ENCODE data around the gene CAMTA2. TPM values are rescaled to one million over a fixed set of nuclear protein-coding genes. Genes with fewer than 3 reads are reported as not detected.

The CAMTA2 gene, protein sequence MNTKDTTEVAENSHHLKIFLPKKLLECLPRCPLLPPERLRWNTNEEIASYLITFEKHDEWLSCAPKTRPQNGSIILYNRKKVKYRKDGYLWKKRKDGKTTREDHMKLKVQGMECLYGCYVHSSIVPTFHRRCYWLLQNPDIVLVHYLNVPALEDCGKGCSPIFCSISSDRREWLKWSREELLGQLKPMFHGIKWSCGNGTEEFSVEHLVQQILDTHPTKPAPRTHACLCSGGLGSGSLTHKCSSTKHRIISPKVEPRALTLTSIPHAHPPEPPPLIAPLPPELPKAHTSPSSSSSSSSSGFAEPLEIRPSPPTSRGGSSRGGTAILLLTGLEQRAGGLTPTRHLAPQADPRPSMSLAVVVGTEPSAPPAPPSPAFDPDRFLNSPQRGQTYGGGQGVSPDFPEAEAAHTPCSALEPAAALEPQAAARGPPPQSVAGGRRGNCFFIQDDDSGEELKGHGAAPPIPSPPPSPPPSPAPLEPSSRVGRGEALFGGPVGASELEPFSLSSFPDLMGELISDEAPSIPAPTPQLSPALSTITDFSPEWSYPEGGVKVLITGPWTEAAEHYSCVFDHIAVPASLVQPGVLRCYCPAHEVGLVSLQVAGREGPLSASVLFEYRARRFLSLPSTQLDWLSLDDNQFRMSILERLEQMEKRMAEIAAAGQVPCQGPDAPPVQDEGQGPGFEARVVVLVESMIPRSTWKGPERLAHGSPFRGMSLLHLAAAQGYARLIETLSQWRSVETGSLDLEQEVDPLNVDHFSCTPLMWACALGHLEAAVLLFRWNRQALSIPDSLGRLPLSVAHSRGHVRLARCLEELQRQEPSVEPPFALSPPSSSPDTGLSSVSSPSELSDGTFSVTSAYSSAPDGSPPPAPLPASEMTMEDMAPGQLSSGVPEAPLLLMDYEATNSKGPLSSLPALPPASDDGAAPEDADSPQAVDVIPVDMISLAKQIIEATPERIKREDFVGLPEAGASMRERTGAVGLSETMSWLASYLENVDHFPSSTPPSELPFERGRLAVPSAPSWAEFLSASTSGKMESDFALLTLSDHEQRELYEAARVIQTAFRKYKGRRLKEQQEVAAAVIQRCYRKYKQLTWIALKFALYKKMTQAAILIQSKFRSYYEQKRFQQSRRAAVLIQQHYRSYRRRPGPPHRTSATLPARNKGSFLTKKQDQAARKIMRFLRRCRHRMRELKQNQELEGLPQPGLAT
- 10 to 100 TPM; 24.0 to 48.2 (median 28.4) TPM for total RNA-seq

DNA sequence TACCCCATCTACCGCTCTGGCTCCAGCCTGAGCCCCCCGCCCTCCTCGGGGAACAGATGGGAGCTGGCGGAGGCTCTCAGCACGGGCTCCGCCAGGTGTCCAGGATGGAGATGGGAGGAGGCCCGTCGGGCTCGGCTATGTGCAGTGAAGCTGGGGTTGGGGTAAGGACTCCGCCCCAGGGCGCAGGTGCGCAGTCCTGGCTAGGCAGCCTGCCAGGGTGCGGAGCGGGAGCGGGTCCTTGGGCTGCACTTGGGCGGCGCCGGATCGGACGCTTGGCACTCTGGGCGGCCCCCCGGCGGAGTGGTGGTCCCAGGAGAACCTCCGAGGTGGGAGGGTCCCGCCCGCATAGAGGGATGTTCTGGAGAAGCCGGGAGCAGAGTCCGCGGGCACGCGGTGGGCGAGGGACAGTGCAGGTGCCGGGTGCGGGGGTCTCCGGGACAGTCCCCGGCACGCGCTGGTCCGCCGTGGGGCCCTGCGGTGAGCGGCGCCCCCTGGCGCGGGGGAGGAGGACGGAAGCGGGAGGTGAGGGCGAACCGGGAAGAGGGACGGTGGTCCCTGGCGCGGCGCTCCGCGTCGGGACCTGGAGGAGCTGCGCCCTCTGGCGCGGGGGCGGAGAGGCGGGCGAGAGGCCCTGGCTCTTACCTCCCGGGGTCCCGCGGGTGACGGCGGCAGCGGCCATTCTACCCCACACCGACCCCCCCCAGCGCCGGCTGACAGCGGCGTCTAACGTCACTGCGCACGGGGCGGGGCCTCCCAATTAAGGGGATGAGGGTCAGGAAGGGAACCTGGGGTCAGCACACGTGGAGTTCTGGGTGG lies at the start of gene CAMTA2:
Gene CAMTA2, minus strand, starts transcription at position 725 of the 816 bp plus-strand sequence. CDS start 1,453 bp downstream, outside the sequence.
- 0% methylated on average over 26 of the region's 78 CpGs for WGBS
- peak within 1 kb of the TSS; percentile 80 to 96 (median 84) for H3K4me3 ChIP-seq
- H3K36me3 ChIP-seq, result peaks cover 0 to 39% (median 31%) of the 10 kb centered on the region in 4 donors
- TF ChIP-seq POLR2A (IDR thresholded peaks at IDR 0.05; ENCODE audit: low read depth) (peak; percentile 80), EP300 (IDR thresholded peaks at IDR 0.05) (no peak), POLR2AphosphoS5 (IDR thresholded peaks at IDR 0.05) (peak; percentile 83 to 90)
- TF ChIP-seq, protein P1, sequence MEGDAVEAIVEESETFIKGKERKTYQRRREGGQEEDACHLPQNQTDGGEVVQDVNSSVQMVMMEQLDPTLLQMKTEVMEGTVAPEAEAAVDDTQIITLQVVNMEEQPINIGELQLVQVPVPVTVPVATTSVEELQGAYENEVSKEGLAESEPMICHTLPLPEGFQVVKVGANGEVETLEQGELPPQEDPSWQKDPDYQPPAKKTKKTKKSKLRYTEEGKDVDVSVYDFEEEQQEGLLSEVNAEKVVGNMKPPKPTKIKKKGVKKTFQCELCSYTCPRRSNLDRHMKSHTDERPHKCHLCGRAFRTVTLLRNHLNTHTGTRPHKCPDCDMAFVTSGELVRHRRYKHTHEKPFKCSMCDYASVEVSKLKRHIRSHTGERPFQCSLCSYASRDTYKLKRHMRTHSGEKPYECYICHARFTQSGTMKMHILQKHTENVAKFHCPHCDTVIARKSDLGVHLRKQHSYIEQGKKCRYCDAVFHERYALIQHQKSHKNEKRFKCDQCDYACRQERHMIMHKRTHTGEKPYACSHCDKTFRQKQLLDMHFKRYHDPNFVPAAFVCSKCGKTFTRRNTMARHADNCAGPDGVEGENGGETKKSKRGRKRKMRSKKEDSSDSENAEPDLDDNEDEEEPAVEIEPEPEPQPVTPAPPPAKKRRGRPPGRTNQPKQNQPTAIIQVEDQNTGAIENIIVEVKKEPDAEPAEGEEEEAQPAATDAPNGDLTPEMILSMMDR (IDR thresholded peaks at IDR 0.05), result peak; percentile 78 to 88 (median 83)
- no peaks in the 10 kb centered on the region for H3K27me3 ChIP-seq
- DNase-seq (ENCODE audit: extremely low spot score), result peak; percentile 97
- H3K4me1 ChIP-seq, result peaks cover 22 to 34% (median 32%) of the 10 kb centered on the region in 4 donors
- H3K9me3 ChIP-seq, result no peaks in the 10 kb centered on the region
- H3K27ac ChIP-seq (replicated peaks in 1 of 4), result peak within 1 kb of the TSS; percentile 90 to 98 (median 92)
- intact Hi-C loops (cut with DNase I), result loop anchor here (5.0 kb wide), 2 partner anchors 50 to 80 kb away; no protein-coding TSS in a partner anchor

- Histone ChIP-seq H3K4me3 (peak within 1 kb of the TSS in 1 of 4 donors; percentile 30), H3K27ac (replicated peaks in 1 of 4) (no peak within 1 kb of the TSS), H3K27me3 (peaks cover 0 to 35% (median 3%) of the 10 kb centered on the region in 4 donors), H3K36me3 (no peaks in the 10 kb centered on the region), H3K9me3 (no peaks in the 10 kb centered on the region), H3K4me1 (peaks cover 3 to 18% (median 14%) of the 10 kb centered on the region in 4 donors)
- 22% methylated on average over 9 of the region's 24 CpGs for WGBS
- intact Hi-C loops (cut with DNase I), result no loop called here
- no peak for DNase-seq (ENCODE audit: extremely low spot score)
- TF ChIP-seq EP300 (IDR thresholded peaks at IDR 0.05), result no peak
- no peak for TF ChIP-seq POLR2AphosphoS5 (IDR thresholded peaks at IDR 0.05)
- TF ChIP-seq, protein P1 (IDR thresholded peaks at IDR 0.05), result no peak
- no peak for TF ChIP-seq POLR2A (IDR thresholded peaks at IDR 0.05; ENCODE audit: low read depth)
Measured at GRCh38 chr17:5035315-5035714, 47.8 kb upstream of the CAMTA2 start, which contains the start of gene SLC52A1. SLC52A1 (minus strand) TSS chr17:5035426; CDS start chr17:5034606, 820 bp downstream.

GRCh38 chr17:5034651-5035050 lies 47.2 kb upstream of the CAMTA2 start:
- H3K4me3 ChIP-seq, result no peak overlapping the region
- peaks cover 3 to 18% (median 14%) of the 10 kb centered on the region in 4 donors for H3K4me1 ChIP-seq
- H3K27ac ChIP-seq (replicated peaks in 1 of 4), result no peak overlapping the region
- no peaks in the 10 kb centered on the region for H3K9me3 ChIP-seq
- DNase-seq (ENCODE audit: extremely low spot score), result no peak
- TF ChIP-seq POLR2AphosphoS5 (IDR thresholded peaks at IDR 0.05) (no peak), POLR2A (IDR thresholded peaks at IDR 0.05; ENCODE audit: low read depth) (no peak), EP300 (IDR thresholded peaks at IDR 0.05) (no peak)
- TF ChIP-seq, protein P1 (IDR thresholded peaks at IDR 0.05), result no peak
- no peaks in the 10 kb centered on the region for H3K36me3 ChIP-seq
- WGBS, result 91% methylated on average over 12 of the region's 14 CpGs
- peaks cover 0 to 35% (median 3%) of the 10 kb centered on the region in 4 donors for H3K27me3 ChIP-seq
- intact Hi-C loops (cut with DNase I), result no loop called here
